Measurements from ENCODE around the gene GREB1. TPM values are rescaled to one million over a fixed set of nuclear protein-coding genes. Genes with fewer than 3 reads are reported as not detected.

The GREB1 gene
- polyA plus RNA-seq, 1 experiment: 0.12 TPM

DNA sequence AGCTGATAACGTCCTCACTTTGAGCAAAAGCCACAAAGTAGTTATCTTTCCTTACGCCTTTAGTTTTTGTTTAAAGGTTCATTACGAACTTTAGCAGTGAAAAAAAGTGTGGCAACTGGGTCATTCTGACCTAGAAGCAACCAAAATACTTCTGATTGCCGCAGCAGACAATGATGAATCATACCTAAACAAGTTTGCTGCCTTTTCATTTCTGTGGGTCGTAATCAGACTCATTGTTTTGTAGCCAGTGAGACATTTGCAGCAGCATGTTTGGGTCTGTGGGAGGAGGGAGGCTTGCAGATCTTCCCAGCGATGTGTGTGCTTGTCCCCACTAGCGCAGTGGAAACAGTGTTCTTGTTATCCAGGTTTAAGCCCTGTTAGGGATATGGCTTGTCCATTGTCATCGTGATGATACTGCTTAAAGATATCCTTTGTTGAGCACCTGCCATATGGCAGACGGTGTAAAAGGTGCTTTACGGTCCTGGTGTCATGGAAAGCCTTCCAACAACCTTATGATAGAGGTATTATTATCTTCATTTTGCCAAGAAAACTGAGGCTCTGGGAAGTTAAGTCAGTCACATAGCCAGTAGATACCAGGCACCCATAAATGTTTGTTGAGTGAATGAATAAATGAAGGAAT, 1.3 kb upstream of the GREB1 start:
- DNase-seq (ENCODE audit: low read depth, low spot score): no peak
- Histone ChIP-seq H3K4me3 (ENCODE audit: low read depth, low read length) (no peak overlapping the region), H3K27me3 (ENCODE audit: control insufficient read depth, insufficient read depth, low read length) (peaks cover 32% of the 10 kb centered on the region), H3K27ac (ENCODE audit: low read depth, low read length) (no peak overlapping the region), H3K9me3 (ENCODE audit: control insufficient read depth, insufficient read depth, low read length) (no peaks in the 10 kb centered on the region)
- TF ChIP-seq, protein P1, sequence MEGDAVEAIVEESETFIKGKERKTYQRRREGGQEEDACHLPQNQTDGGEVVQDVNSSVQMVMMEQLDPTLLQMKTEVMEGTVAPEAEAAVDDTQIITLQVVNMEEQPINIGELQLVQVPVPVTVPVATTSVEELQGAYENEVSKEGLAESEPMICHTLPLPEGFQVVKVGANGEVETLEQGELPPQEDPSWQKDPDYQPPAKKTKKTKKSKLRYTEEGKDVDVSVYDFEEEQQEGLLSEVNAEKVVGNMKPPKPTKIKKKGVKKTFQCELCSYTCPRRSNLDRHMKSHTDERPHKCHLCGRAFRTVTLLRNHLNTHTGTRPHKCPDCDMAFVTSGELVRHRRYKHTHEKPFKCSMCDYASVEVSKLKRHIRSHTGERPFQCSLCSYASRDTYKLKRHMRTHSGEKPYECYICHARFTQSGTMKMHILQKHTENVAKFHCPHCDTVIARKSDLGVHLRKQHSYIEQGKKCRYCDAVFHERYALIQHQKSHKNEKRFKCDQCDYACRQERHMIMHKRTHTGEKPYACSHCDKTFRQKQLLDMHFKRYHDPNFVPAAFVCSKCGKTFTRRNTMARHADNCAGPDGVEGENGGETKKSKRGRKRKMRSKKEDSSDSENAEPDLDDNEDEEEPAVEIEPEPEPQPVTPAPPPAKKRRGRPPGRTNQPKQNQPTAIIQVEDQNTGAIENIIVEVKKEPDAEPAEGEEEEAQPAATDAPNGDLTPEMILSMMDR (IDR thresholded peaks at IDR 0.05; ENCODE audit: low read depth, low read length): no peak
- ChIA-PET CTCF (interaction anchor here (1.0 kb wide), 1 partner anchor 52 kb away, joined by 3 read pairs; no protein-coding TSS in a partner anchor), POLR2A (no interaction called here)

DNA sequence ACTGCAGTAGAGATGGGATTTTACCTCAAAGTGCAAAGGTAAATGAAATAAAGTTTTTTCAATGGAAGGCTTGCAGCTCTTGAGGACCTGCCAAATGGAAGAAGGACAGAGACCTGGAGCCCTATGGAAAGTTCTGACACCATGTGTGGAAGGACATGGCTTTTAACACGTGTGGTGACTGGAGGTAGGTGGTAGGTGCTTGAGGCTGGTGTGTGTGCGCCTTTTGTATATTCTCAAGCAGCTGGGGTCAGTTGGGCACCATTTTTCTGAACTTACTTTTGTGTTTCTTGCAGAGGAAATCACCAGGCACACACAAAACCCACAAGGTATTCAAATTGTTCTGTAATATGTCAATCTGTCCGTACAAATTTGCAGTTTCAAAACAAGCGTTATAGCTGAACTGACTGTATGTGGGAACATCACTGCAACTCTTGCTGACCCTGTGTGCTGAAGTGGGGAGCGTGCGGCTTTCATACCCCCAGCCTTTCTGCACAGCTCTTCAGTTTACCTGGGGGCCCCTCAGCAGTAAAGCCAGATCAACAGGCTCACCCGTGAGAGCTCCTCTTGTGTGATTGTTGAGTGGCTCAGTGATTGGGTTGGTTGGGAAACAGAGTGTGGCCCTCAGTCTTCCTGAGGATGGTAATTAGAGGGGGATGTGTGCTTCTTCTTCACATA, 363 bp downstream of the GREB1 start:
- Histone ChIP-seq H3K9me3 (ENCODE audit: control insufficient read depth, insufficient read depth, low read length) (no peaks in the 10 kb centered on the region), H3K27ac (ENCODE audit: low read depth, low read length) (no peak overlapping the region), H3K27me3 (ENCODE audit: control insufficient read depth, insufficient read depth, low read length) (peaks cover 33% of the 10 kb centered on the region), H3K4me3 (ENCODE audit: low read depth, low read length) (no peak overlapping the region)
- CTCF ChIA-PET: interaction anchor here (1.3 kb wide), 1 partner anchor 48 kb away, joined by 3 read pairs; no protein-coding TSS in a partner anchor
- TF ChIP-seq, protein P1 (IDR thresholded peaks at IDR 0.05; ENCODE audit: low read depth, low read length): no peak
- POLR2A ChIA-PET: no interaction called here
- DNase-seq (ENCODE audit: low read depth, low spot score): no peak

DNA sequence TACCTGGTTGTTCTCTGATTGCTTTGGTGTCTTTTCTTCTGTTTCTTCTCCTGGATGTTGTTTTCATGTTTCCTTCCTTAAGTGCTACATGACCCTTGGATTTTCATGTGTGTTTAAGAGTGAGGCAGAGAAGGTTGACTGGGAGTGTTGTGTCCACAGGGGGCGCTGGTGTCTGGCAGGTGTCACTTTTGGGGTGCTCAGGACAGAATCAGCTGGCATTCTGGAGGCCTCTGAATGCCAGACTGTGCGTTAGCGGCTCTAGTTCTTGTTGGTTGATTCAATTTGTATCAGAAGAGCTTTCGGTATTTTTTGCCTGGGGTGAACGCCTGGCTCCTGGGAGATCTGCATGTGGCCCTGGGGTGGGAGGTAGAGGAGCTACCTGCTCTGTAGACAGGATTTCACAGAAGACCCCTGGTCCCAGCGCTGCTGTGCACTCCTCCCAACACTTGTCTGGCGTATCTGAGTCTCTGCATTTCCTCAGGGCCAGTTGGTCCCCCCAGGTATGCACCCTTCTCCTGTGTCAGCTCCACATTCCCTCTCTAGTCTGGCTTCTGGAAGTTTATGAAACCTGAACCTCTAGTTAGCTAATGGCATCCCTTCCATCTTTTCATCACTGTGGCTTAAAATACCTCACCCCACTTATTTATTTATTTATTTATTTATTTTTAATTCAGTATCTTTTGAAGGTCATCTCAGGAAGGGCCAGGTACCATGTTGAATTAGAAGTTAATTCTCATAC, 1.1 kb downstream of the GREB1 start:
- TF ChIP-seq, protein P1 (IDR thresholded peaks at IDR 0.05; ENCODE audit: low read depth, low read length): peak; percentile 8; the same call in 1 of the 2 replicates
- H3K27me3 ChIP-seq (ENCODE audit: control insufficient read depth, insufficient read depth, low read length): peaks cover 40% of the 10 kb centered on the region
- DNase-seq (ENCODE audit: low read depth, low spot score): no peak
- ChIA-PET POLR2A (no interaction called here), CTCF (interaction anchor here (1.3 kb wide), 1 partner anchor 47 kb away, joined by 3 read pairs; no protein-coding TSS in a partner anchor)
- no peak overlapping the region for H3K4me3 ChIP-seq (ENCODE audit: low read depth, low read length)
- no peak overlapping the region for H3K27ac ChIP-seq (ENCODE audit: low read depth, low read length)
- no peaks in the 10 kb centered on the region for H3K9me3 ChIP-seq (ENCODE audit: control insufficient read depth, insufficient read depth, low read length)

DNA sequence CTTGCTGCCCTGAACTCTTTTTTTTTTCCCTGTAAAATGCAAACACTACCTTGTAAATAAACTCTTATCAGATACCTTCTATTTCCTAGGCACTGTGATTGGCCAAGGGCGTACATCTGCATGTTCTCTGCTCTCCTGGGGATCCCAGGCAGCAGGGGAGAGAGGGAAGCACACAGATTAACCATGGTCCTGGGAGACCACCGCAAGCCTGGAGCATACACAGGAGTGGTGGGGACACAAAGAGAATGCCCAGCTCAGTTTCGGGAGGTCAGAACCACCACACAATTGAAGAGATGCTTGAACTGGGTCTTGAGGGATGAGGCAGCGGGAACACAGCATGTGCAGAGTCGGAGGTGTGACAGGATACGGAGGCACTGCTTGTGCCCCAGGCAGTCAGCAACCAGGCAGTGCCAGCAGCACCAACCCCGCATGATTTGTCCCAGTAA, 2.1 kb downstream of the GREB1 start:
- POLR2A ChIA-PET: no interaction called here
- CTCF ChIA-PET: no interaction called here
- Histone ChIP-seq H3K27me3 (ENCODE audit: control insufficient read depth, insufficient read depth, low read length) (peaks cover 45% of the 10 kb centered on the region), H3K9me3 (ENCODE audit: control insufficient read depth, insufficient read depth, low read length) (no peaks in the 10 kb centered on the region), H3K27ac (ENCODE audit: low read depth, low read length) (no peak overlapping the region), H3K4me3 (ENCODE audit: low read depth, low read length) (no peak overlapping the region)
- DNase-seq (ENCODE audit: low read depth, low spot score): no peak
- TF ChIP-seq, protein P1 (IDR thresholded peaks at IDR 0.05; ENCODE audit: low read depth, low read length): no peak
